Trophoblast cell (in vitro differentiated cells and primary cell): Measurements from ENCODE around the gene RPS28.

ENCODE experiments used
- DNase-seq, 2 donors: peaks; one replicate each; pipeline ENCODE4 v3.0.0-alpha.2; 2016
- H2AFZ ChIP-seq: 2 replicates; pipeline ENCODE4 v1.6.1; 2013; ENCODE audit warnings: low read length, moderate library complexity, mild to moderate bottlenecking; ENCODE audit not compliant: insufficient read depth, poor library complexity
- H2AK5ac ChIP-seq: 2 replicates; pipeline ENCODE4 v1.6.1; 2013; ENCODE audit warnings: mild to moderate bottlenecking, low read length
- H2BK120ac ChIP-seq: 2 replicates; pipeline ENCODE4 v1.6.1; 2013; ENCODE audit warnings: low read length, mild to moderate bottlenecking, moderate library complexity; ENCODE audit not compliant: insufficient read depth, poor library complexity
- H2BK12ac ChIP-seq: 2 replicates; pipeline ENCODE4 v1.6.1; 2013; ENCODE audit warnings: mild to moderate bottlenecking, low read length, moderate library complexity
- H2BK5ac ChIP-seq: 2 replicates; pipeline ENCODE4 v1.6.1; 2013; ENCODE audit warnings: low read length, low read depth, moderate library complexity, mild to moderate bottlenecking; ENCODE audit not compliant: poor library complexity
- H3K14ac ChIP-seq: 2 replicates; pipeline ENCODE4 v1.6.1; 2013; ENCODE audit warnings: mild to moderate bottlenecking, low read length
- H3K18ac ChIP-seq: 2 replicates; pipeline ENCODE4 v1.6.1; 2013; ENCODE audit warnings: mild to moderate bottlenecking, low read length
- H3K23ac ChIP-seq: 2 replicates; pipeline ENCODE4 v1.6.1; 2013; ENCODE audit warnings: low read length
- H3K27ac ChIP-seq: 2 replicates; pipeline ENCODE4 v1.5.1; 2013; ENCODE audit warnings: low read depth, mild to moderate bottlenecking, inconsistent platforms, low read length, moderate library complexity
- H3K27me3 ChIP-seq: 2 replicates; pipeline ENCODE4 v1.6.1; 2013; ENCODE audit warnings: inconsistent platforms, mild to moderate bottlenecking, low read length, moderate library complexity; ENCODE audit not compliant: insufficient read depth
- H3K36me3 ChIP-seq, 2 experiments: 1 replicate in 1 of 2; 2 replicates in 1 of 2; pipeline ENCODE4 v1.6.1; 2013; ENCODE audit warnings: low read length in 2 of 2, mild to moderate bottlenecking in 2 of 2, moderate library complexity in 1 of 2; ENCODE audit not compliant: insufficient read depth in 2 of 2, control insufficient read depth in 1 of 2
- H3K4ac ChIP-seq: 2 replicates; pipeline ENCODE4 v1.6.1; 2013; ENCODE audit warnings: low read depth, mild to moderate bottlenecking, low read length, moderate library complexity
- H3K4me1 ChIP-seq, 2 experiments: 1 replicate in 1 of 2; 2 replicates in 1 of 2; pipeline ENCODE4 v1.6.1; 2013; ENCODE audit warnings: low read length in 2 of 2, mild to moderate bottlenecking in 2 of 2, moderate library complexity in 1 of 2; ENCODE audit not compliant: insufficient read depth in 2 of 2, control insufficient read depth in 1 of 2
- H3K4me2 ChIP-seq: 2 replicates; pipeline ENCODE4 v1.6.1; 2013; ENCODE audit warnings: inconsistent platforms, mild to moderate bottlenecking, low read length, moderate library complexity
- H3K4me3 ChIP-seq: 2 replicates; pipeline ENCODE4 v1.5.1; 2013; ENCODE audit warnings: mild to moderate bottlenecking, low read depth, low read length, inconsistent platforms
- H3K79me1 ChIP-seq: one replicate; pipeline ENCODE4 v1.6.1; 2013; ENCODE audit warnings: low read length
- H3K79me2 ChIP-seq: 2 replicates; pipeline ENCODE4 v1.6.1; 2013; ENCODE audit warnings: low read length, mild to moderate bottlenecking; ENCODE audit not compliant: control insufficient read depth, insufficient read depth, poor library complexity
- H3K9ac ChIP-seq: 2 replicates; pipeline ENCODE4 v1.6.1; 2013; ENCODE audit warnings: mild to moderate bottlenecking, low read length
- H3K9me3 ChIP-seq: 2 replicates; pipeline ENCODE4 v1.6.1; 2013; ENCODE audit warnings: low read depth, mild to moderate bottlenecking, control low read depth, inconsistent platforms, low read length; ENCODE audit not compliant: insufficient read depth
- H4K12ac ChIP-seq: 2 replicates; pipeline ENCODE4 v1.6.1; 2013; ENCODE audit warnings: low read depth, mild to moderate bottlenecking, low read length, moderate library complexity
- H4K8ac ChIP-seq: 2 replicates; pipeline ENCODE4 v1.6.1; 2013; ENCODE audit warnings: low read depth, mild to moderate bottlenecking, low read length, moderate library complexity
- H4K91ac ChIP-seq: one replicate; pipeline ENCODE4 v1.6.1; 2013; ENCODE audit warnings: low read depth, mild to moderate bottlenecking, low read length, moderate library complexity
- WGBS: extraction: QIAGEN DNeasy Blood & Tissue Kit; methylation state at CpG from one replicate; pipeline ENCODE4 v1.1.7; 2013; ENCODE audit warnings: missing lambda C conversion rate; ENCODE audit not compliant: insufficient read length, insufficient coverage; ENCODE audit errors: extremely low coverage; 5-methylcytosine and 5-hydroxymethylcytosine counted together

The RPS28 gene

DNA sequence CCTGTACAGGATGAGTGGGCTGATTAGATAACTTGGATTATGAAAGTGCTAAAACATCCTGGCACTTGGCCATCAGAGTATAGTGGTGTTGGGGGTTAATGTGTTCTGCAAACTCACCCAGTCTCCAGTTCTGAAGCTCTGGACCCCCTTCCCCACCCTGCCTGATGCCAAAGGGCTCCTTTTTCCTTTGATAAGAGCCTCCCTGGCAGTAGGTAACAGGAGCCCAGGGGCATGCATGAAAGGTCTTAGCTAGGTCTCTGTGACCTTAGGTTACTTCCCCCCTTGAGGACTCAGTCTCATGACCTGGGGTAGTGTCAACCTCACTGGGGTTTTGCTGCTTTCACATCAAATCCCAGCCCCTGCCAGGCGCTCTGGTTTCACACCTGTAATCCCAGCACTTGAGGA, 2.5 kb downstream of the RPS28 start:
- no peak overlapping the region for H4K8ac ChIP-seq
- WGBS = no CpG with 5 or more reads among the region's 1 CpG
- H3K4ac ChIP-seq = no peak overlapping the region
- no peak overlapping the region for H3K14ac ChIP-seq
- H2AFZ ChIP-seq = no peak overlapping the region
- no peak overlapping the region for H2BK120ac ChIP-seq
- DNase-seq = no peak
- H3K79me1 ChIP-seq = peaks cover 10% of the 10 kb centered on the region
- H2AK5ac ChIP-seq = no peak overlapping the region
- peaks cover 22 to 23% of the 10 kb centered on the region in 2 experiments for H3K36me3 ChIP-seq
- peaks cover 1% of the 10 kb centered on the region for H3K9me3 ChIP-seq
- no peak overlapping the region for H3K18ac ChIP-seq
- no peak overlapping the region for H4K91ac ChIP-seq
- no peak overlapping the region for H3K23ac ChIP-seq
- no peak overlapping the region for H3K27ac ChIP-seq
- no peak overlapping the region for H2BK5ac ChIP-seq
- no peaks in the 10 kb centered on the region for H3K27me3 ChIP-seq
- H3K79me2 ChIP-seq = peaks cover 18% of the 10 kb centered on the region
- no peak overlapping the region for H2BK12ac ChIP-seq
- no peak overlapping the region for H3K9ac ChIP-seq
- no peak overlapping the region for H3K4me3 ChIP-seq
- H3K4me2 ChIP-seq = no peak overlapping the region
- no peak overlapping the region for H4K12ac ChIP-seq
- peaks cover 8 to 9% of the 10 kb centered on the region in 2 experiments for H3K4me1 ChIP-seq

GRCh38 chr19:8324186-8325050, 3.1 kb downstream of the RPS28 start:
- peaks cover 22 to 23% of the 10 kb centered on the region in 2 experiments for H3K36me3 ChIP-seq
- peaks cover 10% of the 10 kb centered on the region for H3K79me1 ChIP-seq
- no peak overlapping the region for H3K9ac ChIP-seq
- peaks cover 1% of the 10 kb centered on the region for H3K9me3 ChIP-seq
- peaks cover 8 to 9% of the 10 kb centered on the region in 2 experiments for H3K4me1 ChIP-seq
- no peak for DNase-seq
- H3K4ac ChIP-seq = no peak overlapping the region
- H3K79me2 ChIP-seq = peaks cover 18% of the 10 kb centered on the region
- no peak overlapping the region for H3K27ac ChIP-seq
- no peak overlapping the region for H3K23ac ChIP-seq
- H3K14ac ChIP-seq = no peak overlapping the region
- H2AFZ ChIP-seq = no peak overlapping the region
- H2BK12ac ChIP-seq = no peak overlapping the region
- H2BK120ac ChIP-seq = no peak overlapping the region
- no peak overlapping the region for H4K91ac ChIP-seq
- H3K18ac ChIP-seq = no peak overlapping the region
- H2BK5ac ChIP-seq = no peak overlapping the region
- no peak overlapping the region for H3K4me2 ChIP-seq
- no peak overlapping the region for H3K4me3 ChIP-seq
- no CpG with 5 or more reads among the region's 17 CpGs for WGBS
- no peaks in the 10 kb centered on the region for H3K27me3 ChIP-seq
- H4K12ac ChIP-seq = no peak overlapping the region
- no peak overlapping the region for H4K8ac ChIP-seq
- no peak overlapping the region for H2AK5ac ChIP-seq

DNA sequence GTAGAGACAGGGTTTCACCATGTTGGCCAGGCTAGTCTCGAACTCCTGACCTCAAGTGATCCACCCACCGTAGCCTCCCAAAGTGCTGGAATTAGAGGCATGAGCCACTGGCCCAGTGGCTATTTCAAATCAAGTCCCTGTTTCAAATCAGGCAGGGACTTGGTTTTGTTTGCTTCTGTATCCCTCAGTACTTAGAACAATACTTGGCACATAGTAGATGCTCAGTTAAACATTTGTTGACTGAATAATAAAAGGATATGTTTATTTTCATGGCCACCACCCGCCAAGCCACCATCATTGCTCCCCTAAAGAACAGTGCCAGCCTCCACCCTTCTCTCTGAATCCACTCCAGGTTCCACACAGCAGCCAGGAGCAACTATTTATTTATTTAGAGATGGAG, 4.2 kb downstream of the RPS28 start:
- Histone ChIP-seq H4K8ac (no peak overlapping the region), H3K79me2 (peaks cover 18% of the 10 kb centered on the region), H3K4me2 (no peak overlapping the region), H2BK5ac (no peak overlapping the region), H3K14ac (no peak overlapping the region), H2AK5ac (no peak overlapping the region), H2BK120ac (no peak overlapping the region), H2BK12ac (no peak overlapping the region), H3K79me1 (peaks cover 10% of the 10 kb centered on the region), H3K27ac (no peak overlapping the region), H3K27me3 (no peaks in the 10 kb centered on the region), H3K9me3 (peaks cover 1% of the 10 kb centered on the region), H4K91ac (no peak overlapping the region), H3K18ac (no peak overlapping the region), H3K4me3 (no peak overlapping the region), H3K36me3 (peaks cover 22 to 23% of the 10 kb centered on the region in 2 experiments), H3K23ac (no peak overlapping the region), H3K4ac (no peak overlapping the region), H3K4me1 (peaks cover 8% of the 10 kb centered on the region in 2 experiments), H3K9ac (no peak overlapping the region), H4K12ac (no peak overlapping the region), H2AFZ (no peak overlapping the region)
- DNase-seq = no peak
- no CpG with 5 or more reads among the region's 3 CpGs for WGBS

DNA sequence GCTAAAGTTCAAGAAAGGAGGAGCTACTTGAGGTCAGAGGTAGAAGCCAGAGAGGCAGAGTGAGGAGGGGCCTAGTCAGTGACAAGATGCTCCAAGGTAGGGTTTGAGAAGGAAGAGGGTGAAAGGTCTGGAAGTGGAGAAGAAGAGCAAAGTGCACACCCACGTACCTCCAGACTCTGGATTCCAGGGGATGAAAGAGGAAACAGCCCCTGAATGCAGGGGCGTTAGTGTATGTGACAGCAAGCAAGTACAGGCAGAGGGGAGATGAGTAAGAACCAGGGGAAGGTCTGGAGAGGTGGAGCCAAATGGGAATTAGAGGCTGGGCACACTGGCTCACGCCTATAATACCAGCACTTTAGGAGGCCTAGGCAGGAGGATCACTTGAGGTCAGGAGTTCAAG, 8.7 kb downstream of the RPS28 start:
- Histone ChIP-seq H3K23ac (no peak overlapping the region), H4K91ac (no peak overlapping the region), H3K79me2 (no peaks in the 10 kb centered on the region), H3K36me3 (no peaks in the 10 kb centered on the region), H2AFZ (peak overlapping the region; percentile 8), H3K4me1 (peaks cover 6 to 7% of the 10 kb centered on the region in 2 experiments), H3K4ac (no peak overlapping the region), H3K18ac (no peak overlapping the region), H3K4me3 (no peak overlapping the region), H2BK5ac (no peak overlapping the region), H3K27ac (no peak overlapping the region), H2BK120ac (no peak overlapping the region), H3K79me1 (peaks cover 2% of the 10 kb centered on the region), H3K9ac (no peak overlapping the region), H3K9me3 (peaks cover 1% of the 10 kb centered on the region), H4K8ac (no peak overlapping the region), H4K12ac (no peak overlapping the region), H2BK12ac (no peak overlapping the region), H3K14ac (no peak overlapping the region), H3K4me2 (no peak overlapping the region), H2AK5ac (no peak overlapping the region), H3K27me3 (peaks cover 22% of the 10 kb centered on the region)
- DNase-seq = no peak
- no CpG with 5 or more reads among the region's 3 CpGs for WGBS
